ENCODE results near the gene NUP37.
A peak's percentile ranks its signal among the peaks of the same experiment; 100 is the strongest.
"Not testable (repeated sequence)": the region's sequence is repeated elsewhere in the genome, so short reads cannot be mapped to it uniquely, and the experiment has no call there.

Gene NUP37

GRCh38 chr12:102119674-102120563, at the start of gene NUP37, which contains the start of gene PARPBP:
NUP37 (minus strand) TSS chr12:102120114; CDS start chr12:102118518, 1,596 bp downstream.
PARPBP (plus strand) TSS chr12:102120183; CDS start chr12:102123889, 3,706 bp downstream.
- ATAC-seq, result peak; percentile 96 to 97

DNA sequence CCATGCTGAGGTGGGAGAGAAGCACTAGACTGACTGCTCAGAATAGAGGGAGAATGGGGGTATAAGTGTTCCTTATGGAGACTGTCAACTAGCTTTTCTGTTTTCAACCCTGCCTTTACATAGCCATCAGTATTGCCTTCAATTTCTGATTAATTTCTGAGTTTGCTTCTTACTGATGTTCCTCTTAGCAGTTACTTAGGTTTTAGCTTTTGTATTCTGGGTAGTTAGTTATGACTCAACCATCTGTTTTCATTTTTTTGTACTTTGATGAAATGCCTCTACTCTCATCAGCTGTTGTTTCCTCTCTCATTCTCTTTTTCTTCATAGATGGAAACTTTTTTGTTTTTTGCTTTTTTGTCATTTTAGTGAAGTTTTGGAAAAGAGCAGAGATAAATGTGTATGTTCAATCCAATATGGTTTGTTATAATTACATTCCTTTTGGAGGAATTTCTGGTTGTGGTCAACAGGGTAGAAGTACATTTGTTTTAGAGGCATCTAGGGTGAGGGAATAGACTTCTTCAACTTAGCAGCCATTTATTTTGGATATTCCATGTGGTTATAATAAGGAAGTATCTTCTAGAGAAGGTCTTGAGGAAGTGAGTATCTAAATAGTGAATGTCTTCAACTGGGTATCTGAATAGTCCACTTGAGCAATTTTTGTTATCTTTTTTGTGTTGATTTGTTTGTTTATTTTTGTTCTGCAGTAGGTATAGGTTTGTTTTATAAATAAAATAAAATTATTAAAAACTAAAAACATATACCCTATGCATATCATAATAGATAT, 48.1 kb upstream of the NUP37 start:
- ATAC-seq, result peak; percentile 82

GRCh38 chr12:102163383-102163782, 43.5 kb upstream of the NUP37 start:
- no peak for ATAC-seq

DNA sequence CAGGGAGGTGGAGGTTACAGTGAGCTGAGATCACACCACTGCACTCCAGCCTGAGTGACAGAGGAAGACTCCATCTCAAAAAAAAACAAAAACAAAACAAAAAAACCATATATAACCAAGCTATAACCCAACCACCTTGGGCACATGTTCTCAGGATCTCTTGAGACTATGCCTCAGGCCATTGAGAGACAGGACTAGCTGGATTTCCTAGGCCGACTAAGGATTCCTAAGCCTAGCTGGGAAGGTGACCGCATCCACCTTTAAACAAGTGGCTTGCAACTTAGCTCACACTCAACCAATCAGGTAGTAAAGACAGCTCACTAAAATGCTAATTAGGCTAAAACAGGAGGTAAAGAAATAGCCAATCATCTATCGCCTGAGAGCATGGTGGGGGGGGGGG, 35.3 kb upstream of the NUP37 start:
- not testable (repeated sequence) for ATAC-seq

GRCh38 chr12:102147062-102147587, 27.2 kb upstream of the NUP37 start:
- not testable (repeated sequence) for ATAC-seq

GRCh38 chr12:102144221-102144620, 24.3 kb upstream of the NUP37 start:
- ATAC-seq, result no peak

DNA sequence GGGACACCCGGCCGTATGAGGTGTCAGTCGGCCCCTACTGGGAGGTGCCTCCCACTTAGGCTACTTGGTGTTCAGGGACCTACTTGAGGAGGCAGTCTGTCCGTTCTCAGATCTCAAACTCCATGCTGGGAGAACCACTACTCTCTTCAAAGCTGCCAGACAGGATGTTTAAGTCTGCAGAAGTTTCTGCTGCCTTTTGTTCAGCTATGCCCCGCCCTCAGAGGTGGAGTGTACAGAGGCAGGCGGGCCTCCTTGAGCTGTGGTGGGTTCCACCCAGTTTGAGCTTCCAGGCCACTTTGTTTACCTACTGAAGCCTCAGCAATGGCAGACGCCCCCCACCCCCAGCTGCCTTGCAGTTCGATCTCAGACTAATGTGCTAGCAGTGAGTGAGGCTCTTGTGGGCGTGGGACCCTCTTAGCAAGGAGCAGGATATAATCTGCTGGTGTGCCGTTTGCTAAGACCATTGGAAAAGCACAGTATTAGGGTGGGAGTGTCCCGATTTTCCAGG, 23.0 kb upstream of the NUP37 start:
- not testable (repeated sequence) for ATAC-seq

- ATAC-seq, result not testable (repeated sequence)
These were observed 17.7 kb upstream of the NUP37 start for GRCh38 chr12:102137619-102138018.

- ATAC-seq, result not testable (repeated sequence)
These were observed 11.5 kb upstream of the NUP37 start for GRCh38 chr12:102131442-102131841.

DNA sequence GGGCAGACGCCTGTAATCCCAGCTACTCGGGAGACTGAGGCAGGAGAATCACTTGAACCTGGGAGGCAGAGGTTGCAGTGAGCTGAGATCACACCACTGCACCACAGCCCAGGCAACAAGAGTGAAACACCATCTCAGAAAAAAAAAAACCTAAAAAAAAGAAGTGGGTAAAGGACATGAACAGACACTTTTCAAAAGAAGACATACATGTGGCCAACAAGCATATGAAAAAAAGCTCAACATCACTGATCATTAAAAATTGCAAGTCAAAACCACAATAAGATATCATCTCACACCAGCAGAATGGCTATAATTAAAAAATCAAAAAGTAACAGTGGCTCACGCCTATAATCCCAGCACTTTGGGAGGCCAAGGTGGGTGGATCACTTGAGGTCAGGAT, 10.8 kb upstream of the NUP37 start:
- not testable (repeated sequence) for ATAC-seq

- ATAC-seq, result not testable (repeated sequence)
These were observed 1.4 kb upstream of the NUP37 start for GRCh38 chr12:102121328-102121727.

- no peak for ATAC-seq
These were observed 972 bp upstream of the NUP37 start for GRCh38 chr12:102120886-102121285.

- no peak for ATAC-seq
These were observed 605 bp upstream of the NUP37 start for GRCh38 chr12:102120564-102120873.

GRCh38 chr12:102118874-102119273, 1.0 kb downstream of the NUP37 start:
- no peak for ATAC-seq

DNA sequence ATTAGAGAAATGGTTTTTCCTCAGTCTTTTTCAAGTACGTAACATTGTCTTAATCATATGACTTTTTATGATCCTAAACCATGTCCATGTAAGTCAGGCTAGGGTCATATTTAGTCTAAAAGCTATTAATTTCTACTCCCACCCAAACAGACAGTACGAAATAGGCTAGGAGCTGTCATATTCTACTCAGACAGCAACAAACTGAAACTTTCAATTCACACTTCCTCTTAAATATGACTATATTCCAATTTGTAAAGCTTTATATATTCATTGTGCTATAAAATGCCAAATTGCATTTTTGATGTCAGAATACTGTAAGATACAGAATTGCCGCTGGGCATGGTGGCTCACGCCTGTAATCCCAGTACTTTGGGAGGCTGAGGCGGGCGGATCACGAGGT, 3.5 kb downstream of the NUP37 start:
- no peak for ATAC-seq

GRCh38 chr12:102114212-102114611, 5.7 kb downstream of the NUP37 start:
- ATAC-seq, result no peak

DNA sequence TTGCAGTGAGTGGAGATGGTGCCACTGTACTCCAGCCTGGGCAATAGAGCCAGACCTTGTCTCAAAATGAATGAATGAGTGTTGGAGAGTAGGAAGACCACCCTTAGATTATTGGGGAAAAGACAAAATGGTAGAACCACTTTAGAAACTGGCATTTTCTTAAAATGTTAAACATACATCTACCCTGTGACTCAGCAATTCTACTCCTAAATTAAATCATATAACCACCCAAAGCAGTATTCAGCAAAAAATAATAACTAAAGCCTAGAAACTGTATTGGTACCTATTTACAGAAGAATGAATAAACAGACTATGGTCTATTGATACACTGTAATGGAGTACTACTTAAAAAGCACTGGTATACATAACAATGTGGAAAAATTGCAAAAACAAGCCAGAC, 9.1 kb downstream of the NUP37 start:
- ATAC-seq, result no peak

DNA sequence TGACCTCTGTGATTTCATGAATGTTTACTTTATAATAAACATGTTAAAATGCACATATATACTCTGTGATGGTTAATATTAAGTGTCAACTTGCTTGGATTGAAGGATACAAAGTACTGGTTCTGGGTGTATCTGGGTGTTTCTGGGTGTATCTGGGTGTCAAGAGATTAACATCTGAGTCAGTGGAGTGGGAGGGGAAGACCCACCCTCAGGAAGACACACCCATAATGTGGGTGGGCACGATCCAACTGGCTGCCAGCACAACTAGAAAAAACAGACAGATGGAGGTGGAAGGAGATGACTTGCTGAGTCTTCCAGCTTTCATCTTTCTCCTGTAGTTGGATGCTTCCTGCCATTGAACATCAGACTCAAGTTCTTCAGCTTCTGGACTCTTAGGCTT, 11.9 kb downstream of the NUP37 start:
- no peak for ATAC-seq

DNA sequence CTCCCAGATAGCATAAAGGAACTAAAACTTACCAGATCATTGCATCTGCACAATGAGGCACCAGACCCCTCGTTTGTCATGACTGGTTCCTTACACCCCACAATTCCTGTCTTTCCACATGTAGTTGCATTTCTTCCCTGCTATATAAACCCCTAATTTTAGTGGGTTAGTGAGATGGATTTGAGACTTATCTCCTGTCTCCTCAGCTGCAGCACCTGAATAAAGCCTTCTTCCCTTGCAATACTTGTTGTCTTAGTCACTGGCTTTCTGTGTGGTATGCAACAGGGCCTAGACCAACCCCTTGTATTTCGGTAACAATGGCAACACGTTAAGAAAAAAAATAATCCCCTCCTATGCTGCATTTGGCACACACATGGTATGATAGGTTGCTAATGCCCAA, 13.0 kb downstream of the NUP37 start:
- no peak for ATAC-seq

GRCh38 chr12:102096855-102097254, 23.1 kb downstream of the NUP37 start:
- no peak for ATAC-seq

DNA sequence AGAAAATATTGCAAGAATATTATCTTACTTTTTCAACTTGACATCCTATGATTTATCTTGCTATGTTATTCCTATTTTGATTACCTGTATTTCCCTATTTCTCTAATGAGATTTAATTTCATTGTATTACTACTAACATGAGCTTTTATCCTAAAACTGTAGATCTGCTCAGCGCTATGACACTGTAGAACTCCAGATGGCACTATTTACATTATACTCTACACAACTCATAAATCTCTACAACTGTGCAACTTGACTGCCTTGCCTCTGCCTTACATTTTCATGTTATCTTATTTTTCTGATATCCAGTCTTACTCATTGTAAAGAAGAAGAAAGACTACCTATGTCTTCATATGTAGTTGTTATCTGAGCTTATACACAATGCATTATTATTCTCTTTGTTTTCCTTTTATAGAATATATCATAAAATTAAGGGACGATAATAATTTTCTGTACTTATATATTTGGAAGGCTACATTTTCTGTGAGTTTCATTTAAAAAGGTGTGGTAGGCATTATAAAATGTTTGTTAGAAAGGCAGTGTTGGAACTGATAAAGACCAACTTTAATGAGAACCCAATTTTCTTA, 24.1 kb downstream of the NUP37 start:
- peak in 1 of 2 donors; percentile 59 for ATAC-seq

- no peak for ATAC-seq
These were observed 26.6 kb downstream of the NUP37 start for GRCh38 chr12:102093319-102093718.
